ENCODE data around the gene GALNT4. TPM values are rescaled to one million over a fixed set of nuclear protein-coding genes. Genes with fewer than 3 reads are reported as not detected.
A peak's percentile ranks its signal among the peaks of the same experiment; 100 is the strongest.

The GALNT4 gene
- total and polyA plus RNA-seq, 9 of the 15 experiments (the other 6 are each of a cell fraction or from before 2014, with no cell fraction given), result 1.2 to 4.6 (median 3.4) TPM

DNA sequence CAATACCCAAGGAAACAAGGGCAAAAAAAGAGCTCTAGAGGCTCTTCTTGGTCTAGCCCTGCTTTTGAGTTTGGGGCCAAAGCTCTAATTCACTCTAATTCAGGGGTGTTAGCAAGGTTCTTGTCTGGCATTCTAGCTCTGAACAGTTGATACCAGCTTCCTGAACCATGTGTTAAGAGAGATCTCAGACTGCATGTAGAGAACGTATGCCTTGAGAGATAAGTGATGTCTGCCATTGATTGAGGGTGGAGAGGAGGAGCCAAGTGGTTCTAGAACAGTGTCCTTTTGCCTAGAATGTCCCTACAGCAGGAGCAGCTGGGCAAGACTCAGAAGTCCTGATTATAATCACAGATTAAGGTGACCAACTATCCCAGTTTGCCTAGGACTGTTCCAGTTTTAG, 19.4 kb upstream of the GALNT4 start (continued):
- TF ChIP-seq TEAD4 (IDR thresholded peaks at IDR 0.05; ENCODE audit: low read length), result peak; percentile 76
- no peak for TF ChIP-seq TEAD4 (CRISPR knock-in tag; IDR thresholded peaks at IDR 0.05; ENCODE audit: borderline replicate concordance)
- TF ChIP-seq PTRF (tag; IDR thresholded peaks at IDR 0.05), result no peak
- TF ChIP-seq, protein P1, sequence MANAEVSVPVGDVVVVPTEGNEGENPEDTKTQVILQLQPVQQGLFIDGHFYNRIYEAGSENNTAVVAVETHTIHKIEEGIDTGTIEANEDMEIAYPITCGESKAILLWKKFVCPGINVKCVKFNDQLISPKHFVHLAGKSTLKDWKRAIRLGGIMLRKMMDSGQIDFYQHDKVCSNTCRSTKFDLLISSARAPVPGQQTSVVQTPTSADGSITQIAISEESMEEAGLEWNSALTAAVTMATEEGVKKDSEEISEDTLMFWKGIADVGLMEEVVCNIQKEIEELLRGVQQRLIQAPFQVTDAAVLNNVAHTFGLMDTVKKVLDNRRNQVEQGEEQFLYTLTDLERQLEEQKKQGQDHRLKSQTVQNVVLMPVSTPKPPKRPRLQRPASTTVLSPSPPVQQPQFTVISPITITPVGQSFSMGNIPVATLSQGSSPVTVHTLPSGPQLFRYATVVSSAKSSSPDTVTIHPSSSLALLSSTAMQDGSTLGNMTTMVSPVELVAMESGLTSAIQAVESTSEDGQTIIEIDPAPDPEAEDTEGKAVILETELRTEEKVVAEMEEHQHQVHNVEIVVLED (CRISPR knock-in tag; IDR thresholded peaks at IDR 0.05), result no peak
- TF ChIP-seq IRF2 (CRISPR knock-in tag; IDR thresholded peaks at IDR 0.05), result no peak
- TF ChIP-seq PRPF4 (IDR thresholded peaks at IDR 0.05; ENCODE audit: insufficient read depth, low read depth, low read length, poor library complexity, severe bottlenecking), result no peak
- TF ChIP-seq NCOR1 (IDR thresholded peaks at IDR 0.05), result 0 out of 2 replicates have a peak, but pooled peaks have one; percentile 46
- TF ChIP-seq RBM39 (optimal IDR thresholded peaks at IDR 0.05; ENCODE audit: low read depth, low read length), result no peak
- no peak for TF ChIP-seq ZC3H4 (CRISPR knock-in tag; IDR thresholded peaks at IDR 0.05; ENCODE audit: borderline replicate concordance)
- TF ChIP-seq ZNF766 (CRISPR knock-in tag; conservative IDR thresholded peaks at IDR 0.05), result no peak
- no peak for TF ChIP-seq ILK (tag; IDR thresholded peaks at IDR 0.05; ENCODE audit: borderline replicate concordance, low read depth)
- TF ChIP-seq TAL1 (IDR thresholded peaks at IDR 0.05), result peak; percentile 63
- TF ChIP-seq PHTF2 (CRISPR knock-in tag; IDR thresholded peaks at IDR 0.05), result no peak
- no peak for TF ChIP-seq STAT5B (CRISPR knock-in tag; IDR thresholded peaks at IDR 0.05)
